Fibroblast of skin of left biceps (primary cell): Measurements from ENCODE around the gene GLUL.
A peak's percentile ranks its signal among the peaks of the same experiment; 100 is the strongest.
"Not testable (repeated sequence)": the region's sequence is repeated elsewhere in the genome, so short reads cannot be mapped to it uniquely, and the experiment has no call there.

ENCODE experiments used
- DNase-seq, 2 experiments: peaks; one replicate each; pipeline ENCODE4 v3.0.0-alpha.2; 2013; ENCODE audit warnings: low read depth in 2 of 2

GLUL gene

DNA sequence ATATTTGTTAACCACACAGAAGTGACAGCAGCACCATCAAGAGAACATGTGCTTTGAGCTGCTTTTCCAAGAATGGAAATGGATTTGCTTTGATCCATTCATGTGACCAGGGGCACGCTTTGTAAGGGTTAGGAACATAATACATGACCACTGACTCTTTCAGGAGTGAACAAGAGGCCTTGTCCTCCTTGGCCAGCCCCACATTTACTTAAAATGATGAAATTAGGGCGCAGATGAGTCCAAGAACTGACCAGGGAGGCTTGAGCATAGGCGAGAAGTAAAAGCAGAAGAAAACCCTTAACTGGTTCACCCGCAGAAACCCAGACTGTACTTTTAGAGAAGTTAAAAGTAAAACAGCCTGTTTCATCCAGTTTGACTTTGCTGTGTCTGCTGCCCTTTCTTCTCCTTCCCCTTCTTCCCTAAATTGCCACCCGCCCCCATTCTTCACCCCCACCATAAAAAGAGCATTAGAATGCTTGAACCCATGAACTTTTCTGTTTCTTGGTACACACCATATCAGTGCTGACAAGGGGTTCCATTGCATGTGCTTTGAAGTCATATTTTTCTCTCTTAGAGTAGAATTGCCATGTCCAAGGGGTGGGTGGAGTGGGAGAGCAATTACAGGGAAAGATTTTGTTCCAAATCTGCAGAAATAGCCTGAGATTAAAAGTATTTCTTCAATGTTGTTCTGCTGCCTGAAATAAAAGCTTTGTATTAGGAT, 2.6 kb upstream of the GLUL start:
- DNase-seq, result no peak

DNA sequence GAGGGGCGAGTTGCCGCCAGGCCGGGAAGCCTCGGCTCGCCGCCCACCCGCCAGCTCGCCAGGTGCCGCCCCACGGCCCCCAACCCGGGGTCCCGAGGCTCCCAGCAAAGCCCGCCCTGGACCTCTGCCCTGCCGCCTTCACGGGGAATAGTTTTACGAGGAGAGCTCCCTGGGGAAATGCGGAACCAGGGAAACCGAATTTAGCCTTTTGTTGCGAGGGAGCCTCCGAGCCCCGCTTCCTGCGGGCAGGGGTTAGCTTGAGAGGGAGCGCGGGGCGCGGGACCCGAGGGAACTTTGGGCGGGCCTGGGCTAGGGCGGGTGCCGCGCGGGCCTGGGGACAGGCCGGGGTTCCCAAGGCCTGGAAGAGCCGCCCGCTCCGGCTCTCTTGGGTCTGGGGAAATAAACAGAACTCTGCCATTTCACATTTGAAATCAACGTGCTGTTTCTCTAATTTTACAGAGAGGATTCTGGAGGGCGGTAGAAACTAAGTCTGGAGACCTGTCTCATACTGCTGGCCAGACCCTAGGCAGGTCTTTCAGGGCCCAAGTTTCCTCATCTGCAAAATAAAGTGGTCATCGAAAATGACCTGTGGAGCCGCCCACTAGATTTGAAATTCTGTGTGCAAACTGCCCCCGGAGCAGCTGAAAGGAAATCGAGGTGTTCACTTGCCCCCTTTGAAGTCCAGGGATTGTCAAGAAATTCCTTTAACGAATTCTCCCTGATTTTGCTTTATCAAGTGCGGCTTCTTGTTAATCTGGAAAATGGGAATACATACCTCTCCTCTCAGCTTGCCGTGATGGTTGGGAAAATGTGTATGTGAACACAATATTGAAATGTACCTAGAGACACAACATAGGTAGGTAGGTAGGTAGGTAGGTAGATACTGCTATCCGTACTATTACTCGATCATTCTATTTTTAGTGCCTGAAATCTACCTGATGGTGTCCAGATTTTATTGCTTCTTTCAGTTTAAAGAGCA, 749 bp upstream of the GLUL start:
- DNase-seq, result peak; percentile 21 to 23

DNA sequence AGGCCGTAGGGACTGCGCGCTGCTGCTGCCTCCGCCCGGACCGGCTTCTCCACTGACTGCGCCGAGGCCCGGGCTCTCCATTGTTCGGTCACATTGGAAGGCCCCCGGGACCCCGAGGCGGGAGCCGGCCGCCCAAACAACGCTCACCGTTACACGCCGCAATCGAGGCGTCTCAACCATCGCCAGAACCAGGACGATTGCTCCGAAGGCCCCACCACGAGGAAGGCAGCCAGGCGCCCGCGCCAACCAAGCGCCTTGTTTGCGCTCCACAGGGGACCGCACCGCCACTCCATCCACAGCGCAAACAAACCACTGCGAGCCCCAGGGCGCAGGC, 595 bp downstream of the GLUL start:
- no peak for DNase-seq

DNA sequence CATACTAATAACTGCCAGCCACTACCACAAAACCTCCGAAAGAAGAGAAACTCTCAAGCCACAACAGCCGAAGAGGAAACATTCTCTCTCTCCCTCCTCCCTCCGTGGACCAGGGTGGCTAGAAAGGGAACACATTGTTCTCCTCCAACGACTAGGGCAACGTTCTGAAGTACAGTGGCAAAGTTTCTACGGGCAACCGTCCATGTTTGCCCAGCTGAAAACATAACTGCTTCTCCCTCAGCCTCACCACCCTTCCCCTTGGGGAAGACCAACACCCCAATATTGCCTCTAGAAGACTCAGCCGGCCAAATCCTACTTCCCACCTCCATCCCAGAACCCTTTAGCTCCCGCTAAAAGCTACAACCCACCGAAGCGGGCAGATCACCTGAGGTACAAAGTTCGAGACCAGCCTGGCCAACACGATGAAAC, 2.0 kb downstream of the GLUL start:
- DNase-seq, result no peak

DNA sequence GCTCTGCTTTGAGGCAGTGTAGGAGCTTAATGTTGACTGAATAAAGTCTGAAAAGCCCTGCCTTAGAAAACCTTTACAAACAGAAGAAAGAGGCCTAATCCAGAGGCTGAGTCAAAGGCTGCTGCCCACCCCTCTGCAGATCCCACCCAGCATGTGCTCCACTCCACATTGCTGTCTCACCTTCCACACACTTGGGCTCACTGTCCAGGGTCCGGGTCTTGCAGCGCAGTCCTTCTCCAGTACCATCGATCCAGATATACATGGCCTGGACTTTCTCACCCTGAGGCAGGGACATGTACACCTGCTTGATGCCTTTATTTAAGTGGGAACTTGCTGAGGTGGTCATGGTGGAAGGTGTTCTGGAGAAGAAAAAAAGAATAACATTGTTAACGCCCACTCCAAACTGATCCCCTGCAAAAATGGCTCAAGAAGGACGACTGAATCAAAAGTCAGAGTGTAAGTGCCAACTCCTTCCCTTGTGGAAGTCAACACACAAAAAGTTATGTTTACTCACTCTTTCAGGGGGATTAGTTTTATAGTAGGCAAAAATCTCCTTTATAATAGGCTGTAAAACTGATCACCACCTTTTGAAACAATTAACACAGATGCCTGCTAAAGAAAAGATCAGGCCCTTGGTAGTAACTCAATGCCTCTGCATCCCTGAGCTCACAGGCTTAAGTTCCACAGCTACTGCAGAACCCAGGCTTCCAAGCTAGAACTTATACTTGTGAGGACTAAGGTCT, 3.0 kb downstream of the GLUL start:
- no peak for DNase-seq

DNA sequence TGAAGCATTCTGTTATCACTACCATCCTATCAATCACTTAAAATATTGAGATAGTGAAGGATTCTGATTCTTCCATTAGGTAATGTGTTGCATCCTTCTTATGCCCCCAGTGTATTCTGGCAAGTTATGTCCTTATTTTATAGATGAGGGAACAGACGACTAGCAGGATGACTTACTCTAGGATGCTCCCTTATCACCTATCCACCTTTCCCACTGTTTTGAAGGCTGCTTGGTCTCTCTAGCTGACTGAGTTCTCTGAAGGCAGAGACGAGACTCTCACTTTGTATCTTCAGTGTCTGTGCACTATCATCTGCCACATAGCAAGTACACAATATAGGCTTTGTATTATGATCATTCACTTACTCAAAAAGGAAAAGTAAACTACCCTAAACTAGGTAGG, 4.0 kb downstream of the GLUL start:
- DNase-seq, result no peak

DNA sequence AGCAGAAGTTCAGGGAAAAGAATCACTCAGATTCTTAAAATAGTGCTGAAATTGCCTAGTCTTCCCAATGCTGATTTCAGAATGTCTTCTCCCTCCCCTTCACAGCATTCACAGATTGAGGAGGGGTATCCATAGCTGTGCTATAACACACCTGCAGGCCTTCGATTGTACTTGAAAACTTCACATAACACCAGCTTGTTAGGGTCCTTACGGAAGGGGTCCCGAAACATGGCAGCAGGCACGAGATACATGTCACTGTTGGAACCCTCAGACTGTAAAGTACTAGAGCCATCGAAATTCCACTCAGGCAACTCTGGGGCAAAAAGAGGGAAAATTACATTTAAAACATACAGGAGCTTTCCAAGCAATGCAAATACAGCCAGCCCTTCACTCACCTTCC, 4.6 kb downstream of the GLUL start:
- no peak for DNase-seq

DNA sequence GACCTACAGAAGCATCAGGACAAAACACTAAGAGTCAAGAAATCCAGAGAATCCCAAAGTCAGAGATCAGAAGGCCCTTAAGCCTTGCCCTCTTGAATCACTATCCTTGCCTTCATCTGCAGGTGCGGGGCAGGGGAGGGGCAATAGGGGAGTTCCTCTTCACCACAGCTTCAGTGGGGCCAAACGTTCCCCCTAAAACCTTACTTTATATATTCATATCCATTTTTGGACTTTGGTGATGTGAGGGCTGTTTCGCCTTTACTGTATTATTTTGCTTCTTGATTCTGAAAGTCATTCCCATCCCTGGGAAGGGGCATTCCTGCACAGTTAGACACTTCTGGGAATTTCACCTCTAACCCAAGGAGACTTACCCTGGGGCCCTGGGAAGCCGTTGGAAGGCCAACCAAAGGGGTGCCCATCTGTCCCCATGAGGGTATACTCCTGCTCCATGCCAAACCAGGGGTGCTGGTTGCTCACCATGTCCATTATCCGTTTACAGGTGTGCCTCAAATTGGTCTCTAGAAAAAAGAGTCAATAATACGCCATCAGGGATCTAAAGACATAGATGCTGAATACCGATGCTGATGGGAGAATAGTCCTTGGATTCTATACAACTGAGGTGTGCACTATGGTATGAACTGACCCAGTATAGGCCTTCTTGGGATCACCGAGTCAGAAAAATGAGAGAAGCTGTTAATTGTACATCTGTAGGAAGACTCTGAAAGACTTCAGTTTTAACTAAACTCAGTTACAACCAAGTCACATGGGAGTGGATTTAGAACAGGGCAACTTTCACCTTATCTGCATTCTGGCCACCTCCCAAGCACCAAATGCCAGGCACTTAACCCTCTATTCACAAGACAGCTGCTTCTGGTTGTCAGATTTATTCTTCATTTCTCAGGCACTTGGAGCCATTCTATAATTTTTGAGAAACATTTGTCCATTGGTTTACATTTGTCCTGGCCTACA, 5.4 kb downstream of the GLUL start:
- no peak for DNase-seq

DNA sequence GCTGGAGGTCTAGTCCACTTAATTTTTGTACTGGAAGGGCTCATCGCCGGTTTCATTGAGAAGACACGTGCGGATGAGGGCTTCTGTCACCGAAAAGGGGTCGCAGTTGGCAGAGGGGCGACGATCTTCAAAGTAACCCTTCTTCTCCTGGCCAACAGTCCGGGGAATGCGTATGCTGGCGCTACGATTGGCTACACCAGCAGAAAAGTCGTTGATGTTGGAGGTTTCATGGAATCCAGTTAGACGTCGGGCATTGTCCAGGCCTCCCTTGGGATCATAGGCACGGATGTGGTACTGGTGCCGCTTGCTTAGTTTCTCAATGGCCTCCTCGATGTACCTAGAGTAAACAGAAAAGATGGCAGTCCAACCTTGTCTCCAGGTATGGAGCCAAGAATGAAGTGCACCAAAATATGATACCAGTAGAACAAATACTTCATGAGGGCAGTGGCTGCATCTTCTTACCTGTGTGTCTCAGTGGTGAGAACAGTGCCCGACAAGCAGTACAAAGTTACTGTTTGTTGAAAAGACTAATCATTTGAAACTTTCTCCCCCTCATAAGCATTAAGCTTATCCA, 7.1 kb downstream of the GLUL start:
- no peak for DNase-seq

DNA sequence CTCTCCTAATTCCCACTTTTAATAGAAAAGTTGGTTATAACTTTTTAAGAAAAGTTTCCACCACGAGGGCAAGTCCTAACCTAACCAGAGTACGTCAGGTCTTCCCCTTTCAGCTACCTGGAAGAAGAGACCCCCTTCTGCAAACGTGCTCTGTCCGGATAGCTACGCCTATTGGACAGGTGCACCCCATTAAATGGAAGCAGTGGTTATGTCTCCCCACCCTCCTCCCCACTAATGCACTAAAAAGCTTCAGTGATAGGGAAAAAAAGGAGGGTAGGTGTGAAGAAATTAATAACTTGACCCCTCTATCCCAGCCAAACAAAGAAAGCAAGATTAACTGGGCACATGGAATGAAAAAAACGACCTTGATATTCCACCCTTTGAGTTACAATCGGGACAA, 7.7 kb downstream of the GLUL start:
- DNase-seq, result no peak

DNA sequence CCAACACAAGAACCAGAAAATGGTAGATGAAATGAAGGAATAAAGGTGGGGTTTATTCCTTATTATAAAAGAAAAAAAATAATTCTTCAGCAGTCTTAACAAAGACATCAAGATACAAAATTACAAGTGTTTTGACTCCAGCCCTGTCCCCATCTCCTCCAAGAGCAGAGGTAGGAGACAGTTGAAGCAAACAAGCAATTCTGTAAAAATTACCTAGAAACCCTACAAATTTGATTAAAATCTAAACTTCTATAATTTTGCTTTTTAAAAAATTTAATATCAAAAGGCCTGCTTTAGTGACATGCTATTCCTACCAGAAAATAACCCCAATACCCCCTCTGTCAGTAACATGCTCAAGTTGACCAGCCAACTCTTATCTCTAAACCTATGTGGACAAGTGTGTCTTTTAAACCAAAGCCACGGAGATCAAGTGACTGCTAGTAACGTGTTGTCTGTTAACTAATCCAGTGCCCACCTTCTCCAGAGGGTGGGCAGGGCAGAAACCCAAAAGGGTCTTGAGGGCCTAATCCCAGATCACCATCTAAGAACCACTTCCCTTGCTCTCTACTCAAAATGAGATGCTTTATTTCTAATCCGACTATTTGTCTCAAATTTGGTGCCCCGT, 8.4 kb downstream of the GLUL start:
- no peak for DNase-seq

DNA sequence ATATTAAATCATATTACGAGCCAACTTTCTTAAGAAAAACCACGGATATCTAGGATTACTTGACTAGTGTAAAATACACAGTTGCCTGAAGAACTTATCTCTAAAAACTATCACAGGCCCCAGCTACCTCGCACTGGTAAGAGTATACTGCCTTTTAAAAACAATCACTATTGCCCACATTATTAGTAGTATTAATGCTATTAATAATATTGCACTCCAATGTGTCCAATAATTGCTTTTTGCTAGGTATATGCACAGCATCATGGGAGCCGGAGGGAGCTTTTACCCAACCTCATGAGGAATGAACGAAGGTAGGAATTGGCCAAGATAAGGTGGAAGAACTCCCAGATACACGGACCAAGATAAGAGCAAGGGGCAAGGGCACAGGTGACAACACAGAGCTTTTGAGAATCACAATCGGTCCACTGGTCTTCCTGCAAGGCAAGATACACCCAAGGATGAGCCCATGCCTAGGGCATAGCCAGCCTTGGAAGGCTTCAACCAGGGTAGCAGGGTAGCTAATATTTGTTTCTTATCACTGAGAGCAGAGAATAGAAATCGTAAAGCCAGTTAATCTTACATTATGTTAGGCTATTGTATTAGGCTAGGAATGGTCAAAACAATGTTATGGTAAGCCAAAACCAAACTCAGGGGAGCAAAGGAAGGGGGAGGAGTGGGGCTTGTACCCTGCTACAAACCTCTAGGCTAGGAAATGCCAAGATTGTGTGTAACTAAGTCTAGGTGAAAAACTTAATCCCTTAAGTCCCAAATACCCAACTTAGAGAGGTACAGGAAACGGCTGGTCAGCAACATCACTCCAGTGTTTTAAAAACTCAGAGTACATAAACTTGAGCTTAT, 9.4 kb downstream of the GLUL start:
- no peak for DNase-seq

DNA sequence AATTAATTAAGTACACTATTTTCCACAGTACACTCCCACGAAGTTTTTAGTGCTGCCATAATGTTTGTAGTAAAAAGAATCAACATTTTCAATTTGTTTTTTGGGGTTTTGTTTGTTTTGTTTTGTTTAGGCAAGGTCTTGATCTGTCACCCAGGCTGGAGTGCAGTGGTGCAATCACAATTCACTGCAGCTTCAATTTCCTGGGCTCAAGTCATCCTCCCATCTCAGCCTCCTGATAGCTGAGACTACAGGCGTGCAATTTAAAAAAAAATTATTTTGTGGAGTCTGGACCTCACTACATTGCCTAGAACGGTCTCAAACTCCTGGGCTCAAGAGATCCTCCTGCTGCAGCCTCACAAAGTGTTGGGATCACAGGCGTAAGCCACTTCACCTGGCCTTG, 11.4 kb downstream of the GLUL start:
- DNase-seq, result no peak

DNA sequence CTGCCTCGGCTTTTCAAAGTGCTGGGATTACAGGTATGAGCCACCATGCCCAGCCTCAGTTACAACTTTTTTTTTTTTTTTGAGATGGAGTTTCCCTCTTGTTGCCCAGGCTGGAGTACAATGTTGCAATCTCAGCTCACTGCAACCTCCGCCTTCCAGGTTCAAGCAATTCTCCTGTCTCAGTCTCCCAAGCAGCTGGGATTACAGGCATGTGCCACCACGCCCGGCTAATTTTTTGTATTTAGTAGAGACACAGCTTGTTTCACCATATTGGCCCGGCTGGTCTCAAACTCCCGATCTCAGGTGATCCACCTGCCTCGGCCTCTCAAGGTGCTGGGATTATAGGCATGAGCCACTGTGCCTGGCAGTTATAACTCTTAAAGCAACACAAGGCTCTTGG, 11.8 kb downstream of the GLUL start:
- DNase-seq, result not testable (repeated sequence)

DNA sequence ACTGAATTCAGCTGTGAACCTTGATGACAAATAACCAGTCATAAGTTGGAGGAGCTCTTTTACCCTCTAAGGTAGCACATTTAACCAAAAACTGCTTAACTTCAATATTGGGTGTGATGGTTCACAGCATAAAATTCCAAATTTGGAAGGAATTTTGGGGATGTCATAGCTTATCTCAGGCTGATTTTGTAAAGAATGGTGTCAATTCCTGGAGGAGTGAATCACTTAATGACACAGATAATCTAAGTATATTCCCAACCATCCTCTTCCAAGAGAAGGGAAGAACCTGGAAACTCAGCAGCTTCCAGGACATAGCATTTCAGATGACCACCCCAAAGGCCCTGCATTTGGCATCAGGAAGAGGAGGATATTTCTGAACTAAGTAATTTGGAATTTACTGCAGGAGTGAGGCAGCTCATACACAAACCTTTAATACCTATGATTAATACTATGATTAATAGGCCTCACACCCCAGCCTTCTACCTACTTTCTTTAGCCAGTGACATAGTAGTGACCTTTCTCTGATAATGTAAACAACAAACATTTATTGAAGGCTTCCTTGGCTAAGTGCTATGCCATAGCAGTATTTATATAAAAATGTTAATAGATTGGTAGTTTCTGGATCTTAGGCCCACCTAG, 14.5 kb downstream of the GLUL start:
- no peak for DNase-seq

DNA sequence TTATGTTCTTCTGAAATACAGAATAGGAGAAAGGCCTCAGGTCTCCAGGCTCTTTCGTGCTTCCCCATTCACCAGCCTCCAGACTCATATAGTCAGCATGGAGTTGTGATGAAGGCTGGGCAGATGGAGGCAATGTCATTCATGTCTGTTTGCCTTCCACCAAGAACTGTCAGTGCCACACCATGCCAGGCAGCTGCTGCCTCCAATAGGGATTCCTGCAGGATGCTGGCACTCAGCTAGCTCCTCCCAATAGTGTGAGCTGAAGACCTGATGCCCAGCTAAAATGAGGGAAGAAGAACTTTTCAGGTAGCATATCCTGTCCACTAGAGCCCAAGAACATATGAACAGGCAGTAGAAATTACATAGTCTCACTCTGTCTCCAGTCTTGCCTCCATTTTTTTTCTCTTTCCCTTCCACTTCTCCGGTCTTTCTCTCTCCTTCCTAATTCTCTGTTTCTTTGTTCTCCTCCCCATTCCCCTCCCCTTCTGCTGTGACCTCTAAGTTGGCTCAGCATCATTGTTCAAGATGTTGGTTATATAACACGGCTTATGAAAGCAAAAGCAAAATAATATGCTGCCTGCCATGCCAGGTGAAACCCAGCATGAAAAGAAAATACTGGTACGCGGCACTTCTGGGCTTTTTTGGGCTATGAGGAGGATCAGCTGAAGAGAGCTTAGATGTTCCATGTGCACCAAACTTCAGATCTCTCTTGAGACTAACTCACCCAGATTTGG, 17.3 kb downstream of the GLUL start:
- DNase-seq, result no peak

DNA sequence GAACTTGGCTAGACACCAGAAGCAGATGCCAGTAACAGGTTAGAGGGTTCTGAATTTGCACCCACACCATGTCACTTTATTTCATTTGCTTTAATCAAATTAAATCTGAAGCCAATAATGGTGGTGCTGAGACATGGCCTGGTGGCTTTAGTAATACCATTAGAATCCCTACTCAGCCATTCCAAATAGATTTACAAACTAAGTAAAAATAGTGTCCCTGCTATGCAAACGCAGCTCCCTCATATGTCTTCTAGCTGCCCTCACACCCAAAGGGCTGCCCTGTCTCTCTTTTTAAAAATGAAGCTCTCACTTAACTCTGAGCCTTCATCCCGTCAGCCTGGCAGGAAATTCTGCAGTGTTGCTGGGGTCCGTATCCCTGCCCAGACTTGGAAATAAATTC, 21.1 kb downstream of the GLUL start:
- no peak for DNase-seq

DNA sequence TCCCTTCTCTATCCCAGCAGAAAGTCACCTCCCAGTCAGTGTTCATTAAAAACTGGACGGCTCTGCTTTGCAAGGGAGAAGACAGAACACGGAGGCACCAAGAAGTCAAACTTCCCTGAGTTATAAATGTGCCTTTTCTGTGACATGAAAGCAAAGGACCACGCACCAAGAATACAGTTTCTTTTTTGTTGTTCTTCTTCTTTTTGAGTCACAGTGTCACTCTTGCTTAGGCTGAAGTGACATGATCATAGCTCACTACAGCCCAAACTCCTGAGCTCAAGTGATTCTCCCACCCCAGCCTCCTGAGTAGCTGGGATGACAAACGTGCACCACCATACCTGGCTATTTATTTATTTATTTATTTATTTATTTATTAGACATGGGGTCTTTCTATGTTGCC, 22.7 kb downstream of the GLUL start:
- DNase-seq, result no peak
